ENCODE results near the gene C4BPA.

C4BPA gene

GRCh38 chr1:207069858-207070506 lies 34.1 kb upstream of the C4BPA start:
- no peak overlapping the region for H3K4me3 ChIP-seq (ENCODE audit: low read length)
- TF ChIP-seq ZNF274 (IDR thresholded peaks at IDR 0.05; ENCODE audit: low read depth, low read length), result no peak

- no peak for TF ChIP-seq ZNF274 (IDR thresholded peaks at IDR 0.05; ENCODE audit: low read depth, low read length)
- no peak overlapping the region for H3K4me3 ChIP-seq (ENCODE audit: low read length)
Observed at GRCh38 chr1:207070811-207071210, 33.2 kb upstream of the C4BPA start.

GRCh38 chr1:207071426-207071825 lies 32.6 kb upstream of the C4BPA start:
- TF ChIP-seq ZNF274 (IDR thresholded peaks at IDR 0.05; ENCODE audit: low read depth, low read length), result no peak
- H3K4me3 ChIP-seq (ENCODE audit: low read length), result no peak overlapping the region

DNA sequence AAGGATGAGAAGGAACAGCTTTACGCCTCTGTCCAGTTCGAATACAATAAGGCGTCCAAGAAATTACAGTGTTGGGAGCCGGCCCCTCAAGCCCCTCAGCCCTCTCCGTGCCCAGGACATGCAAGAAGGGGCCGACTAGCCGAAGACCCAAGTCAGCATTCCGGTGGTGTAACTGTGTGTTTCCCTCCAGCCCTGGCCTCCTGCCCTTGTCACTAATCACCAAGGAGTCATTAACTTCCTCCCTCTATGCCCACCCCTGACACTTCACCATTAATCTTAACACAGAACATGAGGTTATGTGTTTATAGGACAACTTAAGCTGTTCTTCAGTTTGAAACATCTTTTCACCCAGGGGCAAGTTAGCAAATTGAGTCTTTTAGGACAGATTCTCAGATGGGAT lies 31.8 kb upstream of the C4BPA start:
- no peak overlapping the region for H3K4me3 ChIP-seq (ENCODE audit: low read length)
- TF ChIP-seq ZNF274 (IDR thresholded peaks at IDR 0.05; ENCODE audit: low read depth, low read length), result no peak

GRCh38 chr1:207073906-207074820 lies 29.9 kb upstream of the C4BPA start:
- TF ChIP-seq ZNF274 (IDR thresholded peaks at IDR 0.05; ENCODE audit: low read depth, low read length), result no peak
- H3K4me3 ChIP-seq (ENCODE audit: low read length), result no peak overlapping the region

- H3K4me3 ChIP-seq (ENCODE audit: low read length), result no peak overlapping the region
- TF ChIP-seq ZNF274 (IDR thresholded peaks at IDR 0.05; ENCODE audit: low read depth, low read length), result no peak
Observed at GRCh38 chr1:207076181-207076955, 27.7 kb upstream of the C4BPA start.

- TF ChIP-seq ZNF274 (IDR thresholded peaks at IDR 0.05; ENCODE audit: low read depth, low read length), result no peak
- no peak overlapping the region for H3K4me3 ChIP-seq (ENCODE audit: low read length)
Observed at GRCh38 chr1:207077012-207077411, 27.0 kb upstream of the C4BPA start.

DNA sequence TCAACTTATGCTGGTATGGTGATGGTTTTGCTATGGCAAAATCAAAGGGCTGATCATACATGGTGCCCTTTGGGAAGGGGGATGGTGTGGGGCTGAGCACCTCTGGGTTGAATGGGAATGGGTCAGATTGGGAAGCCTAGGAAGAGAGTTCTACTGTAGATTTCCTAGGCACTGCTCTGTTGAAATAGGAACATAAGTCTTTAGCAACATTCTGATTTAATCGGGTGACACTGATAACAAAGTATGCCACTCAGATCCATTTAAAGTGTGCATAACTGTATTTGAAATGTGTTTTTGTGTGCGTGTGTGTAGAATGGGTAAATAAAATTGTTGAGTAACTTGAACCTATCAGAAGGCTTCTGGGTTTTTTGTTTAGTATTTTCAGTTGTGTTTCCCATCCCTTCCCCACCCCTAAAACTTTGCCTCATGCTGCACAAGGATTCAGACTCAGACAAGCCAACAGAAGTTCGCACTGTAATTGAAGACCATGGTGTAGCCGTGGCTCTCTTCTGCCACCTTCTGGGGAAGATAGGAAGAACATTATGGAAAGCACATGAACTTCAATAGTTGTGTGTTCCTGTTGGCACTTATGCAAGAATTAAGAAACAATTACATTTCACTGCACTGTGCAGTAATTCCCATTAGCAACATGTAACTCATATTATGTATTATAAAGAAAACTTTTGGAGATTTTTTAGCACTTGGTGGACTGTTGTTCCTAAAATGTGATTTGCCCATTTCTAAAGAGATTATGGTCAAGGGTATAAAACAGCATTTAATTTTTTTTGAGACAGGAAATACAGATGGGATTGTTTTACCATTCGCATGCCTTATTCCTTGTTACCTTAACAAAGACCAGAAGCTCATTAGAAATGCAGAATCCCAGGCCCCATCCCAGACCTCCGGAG lies 26.3 kb upstream of the C4BPA start:
- TF ChIP-seq ZNF274 (IDR thresholded peaks at IDR 0.05; ENCODE audit: low read depth, low read length), result no peak
- H3K4me3 ChIP-seq (ENCODE audit: low read length), result no peak overlapping the region

GRCh38 chr1:207078578-207079132 lies 25.4 kb upstream of the C4BPA start:
- no peak overlapping the region for H3K4me3 ChIP-seq (ENCODE audit: low read length)
- no peak for TF ChIP-seq ZNF274 (IDR thresholded peaks at IDR 0.05; ENCODE audit: low read depth, low read length)

DNA sequence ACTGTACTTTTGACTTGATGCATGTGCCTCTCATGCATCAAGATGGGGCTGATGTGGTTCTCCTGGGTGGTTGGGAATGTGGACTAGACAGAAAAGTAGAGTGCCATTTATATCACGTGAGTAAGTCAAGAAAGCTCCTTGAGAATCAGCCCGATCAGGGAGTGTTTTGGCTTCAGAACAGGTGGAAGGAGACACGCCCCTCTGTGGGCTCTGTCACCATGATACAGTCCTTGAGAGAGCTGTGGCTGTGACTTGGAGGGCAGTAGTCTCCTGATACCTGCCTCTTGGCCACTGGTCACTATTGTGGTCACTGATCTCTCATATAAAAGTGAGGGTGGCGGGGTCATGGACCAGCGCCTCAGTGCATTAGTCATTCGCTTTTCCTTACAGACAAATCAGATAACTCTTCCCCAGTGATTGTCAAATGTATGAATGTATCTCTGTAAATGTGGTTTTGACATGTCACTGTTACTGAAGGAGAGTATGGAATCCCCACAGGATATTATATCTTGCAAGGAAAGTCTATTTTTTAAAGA lies 24.3 kb upstream of the C4BPA start:
- no peak for TF ChIP-seq ZNF274 (IDR thresholded peaks at IDR 0.05; ENCODE audit: low read depth, low read length)
- no peak overlapping the region for H3K4me3 ChIP-seq (ENCODE audit: low read length)

DNA sequence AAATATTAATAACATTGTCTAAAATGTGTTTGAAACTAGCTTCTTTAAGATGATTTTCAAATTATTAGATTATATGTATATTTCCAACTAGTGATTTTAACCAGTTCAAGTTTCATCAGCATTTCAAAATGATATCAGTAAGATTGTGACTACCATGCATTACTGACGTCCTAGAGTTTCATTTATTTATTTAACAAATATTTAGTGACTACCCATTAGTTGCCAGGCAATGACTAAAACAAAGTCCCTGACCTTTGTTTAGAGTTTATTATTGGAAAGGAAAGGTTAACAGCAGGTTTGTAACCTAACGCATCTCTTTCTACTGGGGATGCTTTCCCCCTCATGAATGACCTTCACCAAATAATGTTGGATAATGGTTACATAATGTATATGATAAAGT lies 22.9 kb upstream of the C4BPA start:
- no peak for TF ChIP-seq ZNF274 (IDR thresholded peaks at IDR 0.05; ENCODE audit: low read depth, low read length)
- no peak overlapping the region for H3K4me3 ChIP-seq (ENCODE audit: low read length)

GRCh38 chr1:207081806-207082205 lies 22.2 kb upstream of the C4BPA start:
- no peak overlapping the region for H3K4me3 ChIP-seq (ENCODE audit: low read length)
- TF ChIP-seq ZNF274 (IDR thresholded peaks at IDR 0.05; ENCODE audit: low read depth, low read length), result no peak

DNA sequence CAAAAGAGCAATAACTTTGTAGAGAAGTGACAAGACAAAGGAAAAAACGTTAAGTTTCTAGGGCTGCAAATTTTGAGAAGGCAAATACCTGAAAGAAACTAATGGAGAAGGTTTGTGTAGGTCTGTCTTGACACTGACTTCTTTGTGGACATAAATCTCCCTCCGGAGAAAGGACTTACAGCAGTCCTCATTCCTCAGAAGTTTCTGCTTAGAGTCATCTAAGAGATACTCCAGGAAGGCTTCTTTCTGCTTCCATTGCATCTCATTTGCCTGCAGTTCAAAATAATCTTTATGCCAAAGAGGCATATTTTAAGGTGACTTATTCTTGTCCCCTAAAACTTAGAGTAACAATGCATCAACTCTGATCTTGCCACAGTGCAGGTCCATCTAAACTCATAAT lies 19.8 kb upstream of the C4BPA start:
- no peak overlapping the region for H3K4me3 ChIP-seq (ENCODE audit: low read length)

More for the DNA sequence above, 19.8 kb upstream of the C4BPA start:
- TF ChIP-seq ZNF274 (IDR thresholded peaks at IDR 0.05; ENCODE audit: low read depth, low read length), result no peak
